Mucosa of descending colon (tissue), 3 donors: ENCODE results near the gene EVA1B. TPM values are rescaled to one million over a fixed set of nuclear protein-coding genes. Genes with fewer than 3 reads are reported as not detected.

ENCODE experiments used
- ATAC-seq: fragments of 200-7000 bp; cut with Tn5 transposase; one replicate; pipeline ENCODE4 v1.9.1; 2020; ENCODE audit warnings: mild to moderate bottlenecking, moderate library complexity
- DNase-seq, 3 donors: peaks; one replicate each; pipeline ENCODE4 v3.0.0-alpha.2; 2020
- H3K36me3 ChIP-seq: fragments of 200-600 bp; one replicate; pipeline ENCODE4 v1.8.0; 2021; ENCODE audit warnings: low read depth, mild to moderate bottlenecking
- H3K4me1 ChIP-seq: fragments of 200-600 bp; one replicate; pipeline ENCODE4 v1.8.0; 2021; ENCODE audit warnings: low read depth, mild to moderate bottlenecking
- H3K4me3 ChIP-seq: fragments of 200-600 bp; one replicate; pipeline ENCODE4 v1.8.0; 2021; ENCODE audit warnings: mild to moderate bottlenecking
- H3K9me3 ChIP-seq: fragments of 200-600 bp; one replicate; pipeline ENCODE4 v1.8.0; 2021; ENCODE audit warnings: mild to moderate bottlenecking
- CTCF ChIP-seq: fragments of 200-600 bp; IDR thresholded peaks from one replicate; pipeline ENCODE4 v1.8.0; 2022; ENCODE audit warnings: antibody characterized with exemption, mild to moderate bottlenecking
- intact Hi-C, 2 donors: fragments of 100-400 bp; cut with DNase I in 1 of 2; cut with micrococcal nuclease in 1 of 2; formaldehyde crosslinking; loops; one replicate each; pipeline versions ENCODE4 v1.11.0 to v1.11.1; 2022; cut with DNase I, micrococcal nuclease
- total RNA-seq, 3 donors: library from RNA; stranded (reverse); fragmentation: NEBNext Ultra II Directional in 2 of 3; extraction: Animal tissue kit (Norgen Biotek cat#: 25700) in 2 of 3; gene quantifications; one replicate each; pipeline versions ENCODE4 v1.2.1 to v1.2.4, GENCODE V29; 2021 to 2023
- donor health status: DM: no; HTN: no; CAD: no; lungs with moderate emphysema.
- donor health status: DM: no; HTN: no; CAD: no.
- donor health status: DM: no; HTN: yes; CAD: no.

The EVA1B gene
- total RNA-seq, 3 donors from 2014 or later, result 1.5 to 17.6 (median 8.2) TPM

GRCh38 chr1:36321119-36321951 lies 2.1 kb downstream of the EVA1B start:
- ATAC-seq (peak; percentile 57), DNase-seq (peak; percentile 59 to 75 (median 74))
- Histone ChIP-seq H3K4me3 (no peak overlapping the region), H3K4me1 (peaks cover 20% of the 10 kb centered on the region), H3K36me3 (no peaks in the 10 kb centered on the region), H3K9me3 (no peaks in the 10 kb centered on the region)
- intact Hi-C loops, result no loop called here
- TF ChIP-seq CTCF, result no peak

GRCh38 chr1:36320767-36321118 lies 2.7 kb downstream of the EVA1B start:
- no peaks in the 10 kb centered on the region for H3K36me3 ChIP-seq
- no peaks in the 10 kb centered on the region for H3K9me3 ChIP-seq
- DNase-seq, result no peak
- no peak for ATAC-seq
- no peak for TF ChIP-seq CTCF
- peaks cover 20% of the 10 kb centered on the region for H3K4me1 ChIP-seq
- no peak overlapping the region for H3K4me3 ChIP-seq
- intact Hi-C loops, result no loop called here

- Histone ChIP-seq H3K9me3 (no peaks in the 10 kb centered on the region), H3K4me1 (peaks cover 20% of the 10 kb centered on the region), H3K4me3 (no peak overlapping the region), H3K36me3 (no peaks in the 10 kb centered on the region)
- DNase-seq, result no peak
- intact Hi-C loops, result no loop called here
- TF ChIP-seq CTCF, result no peak
- no peak for ATAC-seq
Measured at GRCh38 chr1:36320291-36320761, 3.1 kb downstream of the EVA1B start.

- intact Hi-C loops, result no loop called here
- no peak for ATAC-seq
Measured at GRCh38 chr1:36309397-36309796, 14.0 kb downstream of the EVA1B start.

GRCh38 chr1:36307601-36308330 lies 15.7 kb downstream of the EVA1B start:
- Histone ChIP-seq H3K4me1 (peaks cover 11% of the 10 kb centered on the region), H3K4me3 (no peak overlapping the region), H3K36me3 (no peaks in the 10 kb centered on the region), H3K9me3 (no peaks in the 10 kb centered on the region)
- intact Hi-C loops, result no loop called here
- no peak for TF ChIP-seq CTCF
- DNase-seq, result peak in 1 of 3 donors; percentile 19
- ATAC-seq, result no peak

More at GRCh38 chr1:36309397-36309796, 14.0 kb downstream of the EVA1B start:
- Histone ChIP-seq H3K9me3 (no peaks in the 10 kb centered on the region), H3K4me3 (no peak overlapping the region), H3K36me3 (no peaks in the 10 kb centered on the region), H3K4me1 (peaks cover 11% of the 10 kb centered on the region)
- no peak for TF ChIP-seq CTCF
- no peak for DNase-seq
